ENCODE results near the gene OBP2B.
"Not testable (repeated sequence)": the region's sequence is repeated elsewhere in the genome, so short reads cannot be mapped to it uniquely, and the experiment has no call there.

Gene OBP2B

GRCh38 chr9:133253268-133253667 lies 44.2 kb upstream of the OBP2B start:
- no peak overlapping the region for H3K27ac ChIP-seq (replicated peaks)
- DNase-seq (ENCODE audit: low read depth in 1 of 2, low spot score in 1 of 2) = no peak
- H3K4me3 ChIP-seq (replicated peaks; ENCODE audit: insufficient read depth, low read length) = no peak overlapping the region

GRCh38 chr9:133252301-133253020 lies 43.4 kb upstream of the OBP2B start:
- Histone ChIP-seq H3K27me3 (ENCODE audit: insufficient read depth, poor library complexity, severe bottlenecking) (peaks cover 14% of the 10 kb centered on the region), H3K4me3 (replicated peaks; ENCODE audit: insufficient read depth, low read length) (no peak overlapping the region), H3K27ac (replicated peaks) (no peak overlapping the region)
- no peak for TF ChIP-seq POLR2AphosphoS5 (IDR thresholded peaks at IDR 0.05; ENCODE audit: low read depth)
- no peak for TF ChIP-seq SPI1 (IDR thresholded peaks at IDR 0.05; ENCODE audit: borderline replicate concordance, low read depth)
- no peak for TF ChIP-seq GABPA (IDR thresholded peaks at IDR 0.05; ENCODE audit: low read depth)
- no peak for TF ChIP-seq CTCF (IDR thresholded peaks at IDR 0.05; ENCODE audit: insufficient read depth, low read length)
- no peak for TF ChIP-seq REST (IDR thresholded peaks at IDR 0.05; ENCODE audit: insufficient replicate concordance, low read depth)
- DNase-seq (ENCODE audit: low read depth in 1 of 2, low spot score in 1 of 2) = no peak

More at GRCh38 chr9:133253268-133253667, 44.2 kb upstream of the OBP2B start:
- TF ChIP-seq GABPA (IDR thresholded peaks at IDR 0.05; ENCODE audit: low read depth) (no peak), CTCF (IDR thresholded peaks at IDR 0.05; ENCODE audit: insufficient read depth, low read length) (no peak), REST (IDR thresholded peaks at IDR 0.05; ENCODE audit: insufficient replicate concordance, low read depth) (no peak), SPI1 (IDR thresholded peaks at IDR 0.05; ENCODE audit: borderline replicate concordance, low read depth) (no peak), POLR2AphosphoS5 (IDR thresholded peaks at IDR 0.05; ENCODE audit: low read depth) (no peak)
- H3K27me3 ChIP-seq (ENCODE audit: insufficient read depth, poor library complexity, severe bottlenecking) = peaks cover 14% of the 10 kb centered on the region

- no peak overlapping the region for H3K27ac ChIP-seq (replicated peaks)
- TF ChIP-seq GABPA (IDR thresholded peaks at IDR 0.05; ENCODE audit: low read depth) = no peak
- TF ChIP-seq CTCF (IDR thresholded peaks at IDR 0.05; ENCODE audit: insufficient read depth, low read length) = no peak
- TF ChIP-seq POLR2AphosphoS5 (IDR thresholded peaks at IDR 0.05; ENCODE audit: low read depth) = no peak
- no peak for TF ChIP-seq REST (IDR thresholded peaks at IDR 0.05; ENCODE audit: insufficient replicate concordance, low read depth)
- TF ChIP-seq SPI1 (IDR thresholded peaks at IDR 0.05; ENCODE audit: borderline replicate concordance, low read depth) = no peak
- H3K4me3 ChIP-seq (replicated peaks; ENCODE audit: insufficient read depth, low read length) = no peak overlapping the region
- H3K27me3 ChIP-seq (ENCODE audit: insufficient read depth, poor library complexity, severe bottlenecking) = peaks cover 14% of the 10 kb centered on the region
- no peak for DNase-seq (ENCODE audit: low read depth in 1 of 2, low spot score in 1 of 2)
Observed at GRCh38 chr9:133251773-133252172, 42.7 kb upstream of the OBP2B start.

- not testable (repeated sequence) for H3K27ac ChIP-seq (replicated peaks); DNase-seq (ENCODE audit: low read depth in 1 of 2, low spot score in 1 of 2); H3K4me3 ChIP-seq (replicated peaks; ENCODE audit: insufficient read depth, low read length)
- H3K27me3 ChIP-seq (ENCODE audit: insufficient read depth, poor library complexity, severe bottlenecking) = peaks cover 14% of the 10 kb centered on the region
Observed at GRCh38 chr9:133251221-133251620, 42.2 kb upstream of the OBP2B start.

Data from HL-60 (cell line).